IPS-NIHi7 (cell line): ENCODE results near the gene TMEM253.

ENCODE experiments used
- DNase-seq: peaks from one replicate; pipeline ENCODE4 v3.0.0; 2012; ENCODE audit warnings: mixed read lengths; ENCODE audit errors: extremely low spot score

TMEM253 gene

DNA sequence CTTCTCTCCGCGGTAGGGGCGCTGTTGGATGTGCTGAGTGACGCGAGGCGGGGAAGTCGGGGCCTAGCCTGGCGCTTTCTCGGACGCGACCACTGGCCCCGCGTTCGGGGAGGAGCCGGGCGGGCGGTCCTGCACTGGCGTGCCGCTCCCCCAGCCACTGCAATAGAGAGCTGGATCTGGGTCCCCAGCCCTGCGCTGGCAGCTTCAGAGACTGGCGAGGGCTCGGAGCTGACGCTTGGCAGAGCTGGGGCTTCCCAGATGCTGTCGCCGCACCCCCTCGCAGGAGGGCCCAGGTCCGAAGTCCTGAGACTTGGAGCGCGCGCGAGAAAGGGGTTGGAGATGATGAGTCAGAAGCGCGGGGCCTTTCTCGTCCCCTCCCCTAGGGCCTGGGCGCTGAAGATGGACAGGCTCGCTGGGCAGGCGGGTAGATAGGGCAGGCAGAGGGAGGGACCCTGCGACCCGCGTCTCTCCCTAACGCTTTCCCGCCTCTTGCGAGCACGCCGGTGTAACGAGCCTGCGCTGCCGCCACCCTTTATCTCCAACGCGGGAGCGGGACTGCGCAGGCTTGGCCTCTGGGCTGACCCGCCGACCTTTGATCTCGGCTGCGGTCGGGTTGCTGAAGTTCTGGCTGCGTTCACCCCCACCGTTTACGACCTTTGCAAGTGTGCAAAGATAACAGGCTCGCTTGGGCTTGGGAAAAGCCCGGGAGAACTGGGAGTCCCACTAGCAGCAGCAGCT is 3.0 kb downstream of the TMEM253 start:
- peak; percentile 87 for DNase-seq

DNA sequence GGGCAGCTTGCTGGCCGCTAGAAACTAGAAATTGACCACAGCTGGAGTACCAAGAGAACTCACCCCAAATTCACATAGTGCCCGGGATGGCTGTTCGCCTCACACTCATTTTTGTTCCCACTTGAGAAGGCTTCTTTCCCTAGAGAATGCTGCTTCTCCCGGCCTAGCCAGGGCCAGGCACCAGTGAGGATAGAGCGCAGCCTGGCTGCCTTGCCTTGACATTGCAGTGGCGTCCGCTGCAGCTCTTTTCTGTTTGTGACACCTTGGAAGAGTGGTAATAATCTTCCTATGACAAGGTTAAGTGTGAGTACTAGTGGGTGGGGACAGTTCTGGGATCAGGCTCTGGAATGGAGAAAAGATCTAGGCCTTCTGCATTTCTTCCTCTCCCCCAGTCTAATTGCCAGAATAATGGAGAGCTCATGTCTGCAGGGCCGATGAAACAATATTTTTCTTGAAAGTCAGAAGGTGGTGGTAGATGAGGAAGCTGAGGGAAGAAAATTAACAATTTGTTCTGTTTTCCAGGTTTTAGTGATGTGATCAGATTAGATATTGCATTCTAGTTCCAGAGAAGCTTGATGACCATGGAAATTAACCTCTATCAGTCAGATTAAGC is 3.7 kb downstream of the TMEM253 start:
- peak; percentile 73 for DNase-seq

DNA sequence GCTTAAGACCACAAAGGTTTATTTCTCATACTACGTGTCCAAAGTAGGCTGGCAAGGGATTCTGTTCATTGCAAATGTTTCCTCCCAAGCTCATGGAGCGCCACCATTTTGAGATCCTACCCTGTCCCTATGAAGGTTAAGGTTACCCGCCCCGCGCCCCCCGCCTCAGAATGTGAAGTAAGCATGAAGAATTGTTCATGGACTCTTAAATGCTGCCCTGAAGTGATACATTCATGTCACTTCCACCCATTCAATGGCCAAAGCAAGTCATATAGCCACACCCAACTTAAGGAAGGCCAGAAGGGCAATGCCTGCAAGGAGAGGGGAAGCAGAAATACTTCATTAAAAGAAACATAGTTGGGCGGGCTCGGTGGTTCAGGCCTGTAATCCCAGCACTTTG is 4.2 kb downstream of the TMEM253 start:
- DNase-seq: no peak

DNA sequence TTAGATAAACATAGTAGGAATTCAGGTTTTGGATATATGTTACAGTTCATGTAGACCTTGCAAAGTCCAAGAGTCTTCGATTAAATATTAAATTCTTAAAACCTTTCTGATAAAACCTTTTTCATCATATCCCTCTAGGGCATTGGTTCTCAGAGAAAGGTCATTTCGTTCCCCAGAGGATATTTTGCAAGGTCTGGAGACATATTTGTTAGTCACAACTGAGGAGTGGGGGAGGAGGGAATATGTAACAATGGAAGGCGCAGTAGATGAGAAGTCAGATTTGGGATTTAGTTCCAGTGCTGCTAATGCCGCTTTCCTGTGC is 5.3 kb downstream of the TMEM253 start:
- DNase-seq: no peak

DNA sequence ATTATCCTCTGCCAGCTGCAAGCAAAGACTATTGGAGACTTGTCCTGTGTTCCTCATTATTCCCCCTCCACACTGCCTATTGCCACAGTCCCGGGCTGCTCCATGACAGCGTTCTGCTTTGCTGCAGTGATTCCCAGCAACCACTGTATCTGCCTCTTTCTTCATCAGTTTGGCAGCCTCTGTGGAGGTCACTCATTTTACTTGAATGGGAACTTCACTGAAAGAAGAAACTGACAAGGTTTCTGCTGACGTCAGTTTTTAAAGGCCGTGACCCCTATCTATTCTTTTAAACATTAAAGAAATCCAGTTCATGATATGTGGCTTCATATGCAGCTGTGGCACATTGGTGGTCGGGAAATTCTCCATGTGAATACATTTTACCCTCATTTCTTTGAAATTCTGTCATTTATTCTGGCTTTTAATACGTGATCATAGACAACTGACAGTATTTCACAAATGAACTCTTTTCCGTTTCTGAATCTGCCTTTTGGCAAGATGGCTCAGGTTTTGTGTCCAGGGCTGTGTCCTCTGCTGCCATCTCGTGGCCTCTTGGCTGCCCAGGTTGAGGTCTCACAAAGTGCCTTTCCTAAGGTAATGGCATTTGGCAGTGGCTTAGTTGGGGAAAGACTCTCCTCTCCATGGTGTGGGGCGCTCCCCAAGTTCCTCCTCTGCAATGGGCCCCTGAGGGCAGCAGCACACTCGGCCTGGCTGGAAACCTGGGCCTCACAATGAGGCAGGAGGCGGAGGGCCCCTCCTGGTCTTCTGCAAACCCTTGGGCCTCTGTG is 5.8 kb downstream of the TMEM253 start:
- DNase-seq: peak; percentile 82

DNA sequence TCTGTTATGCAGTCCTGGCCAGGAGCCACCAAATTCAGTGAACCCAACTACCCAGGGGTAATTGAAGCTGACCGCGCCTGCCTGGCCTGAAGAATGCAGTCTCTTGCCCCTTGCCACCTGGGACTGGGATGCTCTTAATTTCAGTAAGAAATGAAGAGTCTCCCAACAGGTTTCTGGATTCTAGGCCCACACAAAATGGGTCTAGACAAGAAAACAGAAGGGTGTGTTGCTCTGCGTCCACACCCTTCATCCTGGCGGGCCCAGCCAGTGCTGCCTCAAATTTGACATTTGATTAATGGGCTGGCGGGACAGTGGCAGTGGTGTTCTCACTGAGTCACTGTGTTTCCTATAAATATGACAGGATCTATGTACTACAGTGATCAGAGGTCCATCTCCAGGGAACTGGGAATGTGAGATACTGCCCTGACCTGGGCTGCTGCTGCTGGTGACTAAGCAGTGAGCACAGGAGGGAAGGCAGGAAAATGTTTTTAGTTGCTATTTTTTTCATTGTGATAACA is 6.5 kb downstream of the TMEM253 start:
- DNase-seq: no peak

DNA sequence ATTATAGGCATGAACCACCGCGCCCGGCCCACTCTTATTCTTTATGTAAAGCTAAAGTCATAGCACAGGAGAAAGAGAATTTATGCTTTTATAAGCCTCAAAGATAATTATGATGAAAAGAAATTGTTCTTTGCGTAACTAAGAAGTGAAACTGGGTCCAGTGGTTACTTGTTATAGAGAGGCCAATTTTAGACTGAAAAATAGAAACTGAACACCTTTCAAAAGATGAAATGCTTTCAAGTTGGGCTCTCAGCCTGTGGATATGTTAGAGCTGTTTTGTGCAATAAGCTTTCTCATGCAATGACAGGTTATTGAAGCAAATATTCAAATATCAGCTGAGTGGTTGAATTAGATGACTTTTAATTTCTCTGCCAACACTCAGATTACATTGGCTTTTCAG is 7.9 kb downstream of the TMEM253 start:
- DNase-seq: no peak

DNA sequence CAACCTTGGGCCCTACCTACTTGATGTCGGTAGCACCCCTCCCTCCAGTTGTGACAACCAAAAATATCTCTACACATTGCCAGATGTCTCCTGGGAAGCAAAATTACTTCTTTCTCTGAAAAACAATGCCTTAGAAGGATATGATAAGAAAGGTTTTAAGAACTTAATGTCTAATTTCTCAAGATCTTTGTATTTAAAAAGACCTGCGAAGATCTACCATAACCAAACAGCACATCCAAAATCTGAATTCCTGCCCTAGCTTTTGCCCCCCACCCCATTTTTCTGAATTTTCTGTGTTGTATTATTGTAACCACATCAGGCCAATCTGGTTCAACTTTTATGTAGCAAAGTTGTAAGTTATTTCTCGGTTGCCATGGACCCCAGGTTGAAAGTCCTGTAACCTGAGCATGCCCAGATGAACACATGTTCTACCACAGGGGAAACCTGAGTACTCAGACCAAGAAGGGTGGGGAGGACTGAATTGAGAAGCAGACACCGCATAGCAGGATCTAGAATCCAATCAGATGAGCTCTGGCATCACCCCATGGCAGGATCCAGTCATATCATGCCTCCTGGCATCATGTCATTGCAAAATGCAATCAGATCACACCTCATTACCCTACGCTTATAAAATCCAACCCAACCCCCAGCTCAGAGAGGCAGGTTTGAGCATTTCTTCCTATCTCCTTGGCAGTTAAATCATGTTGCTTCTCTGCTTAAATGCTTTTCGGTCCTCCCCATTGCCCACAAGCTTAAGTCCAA is 8.7 kb downstream of the TMEM253 start:
- DNase-seq: no peak

DNA sequence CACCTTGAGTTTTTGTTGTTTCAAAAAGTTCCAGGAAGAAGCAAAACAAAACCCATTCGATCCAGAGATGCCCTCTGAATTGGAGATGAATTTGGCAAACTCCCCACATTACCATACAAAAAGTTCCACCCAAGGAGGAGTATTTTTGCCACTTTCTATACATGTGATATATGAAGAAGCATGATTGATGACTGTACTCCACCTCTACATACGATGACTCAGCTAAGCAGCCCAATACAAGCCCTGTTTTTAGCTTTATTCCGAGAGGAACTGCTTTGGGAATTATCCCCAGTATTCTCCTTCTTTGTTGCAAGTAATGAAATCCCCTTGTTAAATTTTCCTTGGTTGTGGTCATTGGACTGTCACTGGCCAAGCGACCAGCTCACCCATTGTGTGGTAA is 11.4 kb downstream of the TMEM253 start:
- DNase-seq: no peak

DNA sequence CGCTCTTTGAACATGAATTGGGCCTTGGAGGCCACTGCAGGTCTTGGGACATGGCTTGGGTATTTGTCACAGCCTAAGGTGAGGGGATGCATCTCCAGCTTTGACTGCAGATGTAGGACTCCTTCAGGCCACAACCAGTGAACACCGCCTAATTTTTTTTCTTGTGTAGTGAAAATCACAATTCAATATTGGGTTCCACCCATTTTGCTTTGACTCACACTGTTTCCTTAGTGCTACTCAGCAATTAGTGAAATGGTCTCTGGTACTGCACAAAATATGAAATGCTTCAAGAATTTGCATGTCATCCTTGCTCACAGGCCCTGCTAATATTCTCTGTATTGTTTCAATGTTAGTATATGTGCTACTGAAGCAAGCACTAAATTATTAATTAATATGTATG is 12.5 kb downstream of the TMEM253 start:
- DNase-seq: no peak

DNA sequence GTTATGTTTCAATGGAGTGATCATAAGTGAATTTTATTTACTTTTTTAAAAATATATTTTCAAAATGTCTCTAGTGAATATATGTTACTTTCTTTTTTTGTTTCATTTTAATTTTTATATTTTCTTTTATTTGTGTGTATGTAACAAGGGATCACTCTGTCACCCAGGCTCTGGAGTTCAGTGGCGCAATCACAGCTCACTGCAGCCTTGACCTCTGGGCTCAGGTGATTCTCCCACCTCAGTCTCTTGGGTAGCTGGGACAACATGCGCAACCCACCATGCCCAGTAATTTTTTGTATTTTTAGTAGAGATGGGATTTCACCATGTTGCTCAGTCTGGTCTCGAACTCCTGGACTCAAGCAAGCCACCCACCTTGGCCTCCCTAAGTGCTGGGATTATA is 18.1 kb downstream of the TMEM253 start:
- DNase-seq: no peak

DNA sequence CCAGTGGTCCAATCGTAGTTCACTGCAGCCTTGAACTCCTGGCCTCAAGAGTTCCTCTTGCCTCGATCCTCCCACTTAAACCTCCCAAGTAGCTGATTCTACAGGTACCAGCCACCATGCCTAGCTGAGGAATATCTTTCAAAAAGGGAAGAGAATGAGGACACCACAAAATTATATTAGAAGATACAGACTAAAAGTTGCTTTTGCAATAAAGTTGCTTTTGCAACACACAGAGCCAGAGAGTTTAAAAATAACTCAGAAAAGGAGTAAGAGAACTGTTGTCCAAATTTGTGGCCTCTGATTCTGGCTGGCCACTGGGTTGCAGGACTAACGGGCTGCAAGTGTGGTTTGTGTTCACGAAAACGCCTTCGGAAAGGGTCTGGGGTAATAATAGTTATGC is 19.8 kb downstream of the TMEM253 start:
- DNase-seq: no peak

DNA sequence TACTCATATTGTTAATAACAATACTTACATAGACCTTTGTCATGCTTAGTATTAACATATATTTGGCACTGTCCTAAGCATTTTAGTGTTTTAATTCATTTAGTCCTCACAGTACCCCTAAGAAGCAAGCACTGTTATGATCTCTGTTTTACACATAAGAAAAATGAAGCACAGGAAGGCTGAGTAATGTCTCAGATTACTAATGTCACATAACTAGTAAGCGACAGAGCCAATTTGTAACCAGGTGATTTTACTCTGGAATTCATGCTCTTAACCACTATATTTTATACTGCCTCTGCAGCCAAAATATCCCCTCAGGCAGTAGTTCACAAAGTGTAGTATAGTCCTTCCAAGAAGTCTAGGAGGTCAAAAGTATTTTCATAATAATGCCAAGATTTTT is 20.3 kb downstream of the TMEM253 start:
- no peak for DNase-seq

DNA sequence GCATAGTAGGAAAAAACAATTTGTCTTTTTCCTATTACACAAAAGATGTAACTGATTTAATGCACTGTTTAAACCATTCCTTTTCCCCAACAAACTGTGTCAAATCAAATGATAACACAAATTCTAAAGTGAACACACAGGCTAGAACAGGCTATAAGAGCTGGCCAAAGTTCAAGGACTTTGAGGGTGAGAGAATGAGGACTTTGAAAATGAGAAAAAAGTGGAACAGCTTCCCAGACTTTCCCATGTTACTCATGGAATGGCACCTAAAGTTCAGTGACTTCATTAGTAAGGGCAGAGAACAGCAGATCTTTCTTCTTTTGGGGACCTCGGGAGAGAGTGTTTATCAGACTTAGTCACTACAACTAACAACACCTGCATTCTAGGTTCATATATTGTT is 22.6 kb downstream of the TMEM253 start:
- no peak for DNase-seq

DNA sequence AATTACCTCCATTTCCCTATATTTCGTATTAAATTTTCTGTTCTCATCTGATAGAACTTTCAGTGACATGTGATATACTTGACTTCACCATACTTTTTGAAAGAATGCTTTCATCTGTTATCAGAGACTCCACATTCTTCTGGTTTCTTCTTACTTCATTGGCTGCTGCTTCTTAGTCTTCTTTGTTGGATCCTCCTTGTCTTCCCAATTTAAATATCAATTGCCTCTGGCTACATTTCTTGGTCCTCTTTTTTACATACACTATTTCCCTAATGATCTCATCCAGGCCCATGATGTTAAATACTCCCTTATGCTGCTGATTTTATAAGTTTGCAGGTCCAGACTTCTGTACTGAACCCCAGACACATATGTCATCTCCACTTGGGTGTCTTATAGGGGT is 33.0 kb downstream of the TMEM253 start:
- peak; percentile 14 for DNase-seq

DNA sequence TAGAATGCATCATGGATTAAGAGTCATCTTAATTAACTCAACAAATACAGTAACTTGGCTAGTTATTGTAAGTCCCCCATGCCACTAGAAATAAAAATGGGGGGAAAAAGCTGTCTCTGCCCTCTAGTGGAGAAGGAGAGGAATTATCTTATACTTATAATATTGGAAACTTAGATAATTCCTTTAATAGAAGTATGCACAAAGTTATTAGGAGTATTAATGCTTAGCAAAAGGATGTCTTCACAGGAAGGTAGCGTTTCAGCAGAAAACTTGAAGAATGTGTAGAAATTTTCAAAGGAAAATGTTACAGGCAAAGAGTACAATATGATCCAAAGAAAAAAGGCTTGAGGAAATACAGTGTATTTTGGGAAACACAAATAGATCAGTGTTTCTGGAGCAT is 35.2 kb downstream of the TMEM253 start:
- DNase-seq: peak; percentile 42

DNA sequence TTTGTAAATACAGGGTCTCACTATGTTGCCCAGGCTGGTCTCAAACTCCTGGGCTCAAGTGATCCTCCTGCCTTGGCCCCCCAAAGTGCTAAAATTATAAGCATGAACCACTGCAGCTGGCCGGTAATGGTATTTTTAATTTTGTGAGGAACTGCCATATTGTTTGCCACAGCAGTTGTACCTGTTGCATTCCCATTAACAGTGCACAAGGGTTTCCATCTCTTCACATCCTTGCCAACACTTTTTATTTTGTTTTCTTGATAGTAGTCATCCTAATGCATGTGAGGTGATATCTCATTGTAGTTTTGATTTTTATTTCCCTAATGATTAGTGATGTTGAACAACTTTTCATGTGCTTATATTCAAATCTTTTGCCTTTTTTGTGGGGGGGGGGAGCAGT is 41.5 kb downstream of the TMEM253 start:
- DNase-seq: no peak

DNA sequence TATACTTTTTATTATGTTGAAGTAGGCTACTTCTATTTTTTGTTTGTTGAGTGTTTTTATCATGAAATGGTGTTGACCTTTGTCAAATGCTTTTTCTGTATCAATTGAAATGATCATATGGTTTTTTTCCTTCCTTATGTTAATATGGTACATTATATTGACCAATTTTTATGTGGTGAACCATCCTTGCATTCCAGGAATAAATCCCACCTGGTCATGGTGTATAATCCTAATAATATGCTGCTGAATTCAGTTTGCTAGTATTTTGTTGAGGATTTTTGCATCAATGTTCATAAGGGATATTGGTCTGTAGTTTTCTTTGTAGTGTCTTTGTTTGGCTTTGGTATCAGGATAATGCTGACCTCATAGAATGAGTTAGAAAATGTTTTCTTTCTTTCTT is 44.6 kb downstream of the TMEM253 start:
- DNase-seq: no peak

DNA sequence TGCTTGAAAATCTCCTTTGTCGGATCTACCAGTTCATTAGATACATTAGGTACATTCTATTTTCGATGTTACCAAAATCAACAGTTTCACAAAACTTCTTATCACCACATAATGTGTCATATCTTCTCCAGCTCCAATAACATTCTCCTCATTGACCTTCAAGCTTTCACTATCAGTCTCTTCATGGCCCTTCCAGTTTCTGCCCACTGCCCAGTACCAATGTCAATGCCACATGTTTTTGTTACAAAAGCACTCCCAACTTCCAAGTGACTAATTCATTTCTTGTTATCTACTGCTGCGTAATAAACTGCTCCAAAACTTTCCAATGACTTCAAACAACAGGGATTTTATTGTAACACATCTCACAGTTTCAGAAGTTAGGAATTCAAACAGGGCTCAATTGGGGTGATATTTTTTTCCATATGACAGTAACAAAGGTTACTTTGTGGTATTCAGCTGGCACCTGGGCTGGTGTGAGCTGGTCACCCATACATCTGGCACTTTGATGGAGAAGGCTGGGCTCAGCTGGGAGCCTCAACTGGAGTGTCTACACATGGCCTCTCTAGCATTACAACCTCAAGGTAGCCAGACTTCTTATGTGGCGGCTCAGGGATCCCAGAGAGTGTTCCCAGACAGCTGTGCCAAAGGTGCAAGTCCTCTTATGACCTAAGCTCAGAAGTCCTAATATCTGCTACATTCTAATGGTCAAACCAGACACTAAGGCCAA is 48.9 kb downstream of the TMEM253 start:
- no peak for DNase-seq
